ENCODE results near the gene SIKE1.

DNA sequence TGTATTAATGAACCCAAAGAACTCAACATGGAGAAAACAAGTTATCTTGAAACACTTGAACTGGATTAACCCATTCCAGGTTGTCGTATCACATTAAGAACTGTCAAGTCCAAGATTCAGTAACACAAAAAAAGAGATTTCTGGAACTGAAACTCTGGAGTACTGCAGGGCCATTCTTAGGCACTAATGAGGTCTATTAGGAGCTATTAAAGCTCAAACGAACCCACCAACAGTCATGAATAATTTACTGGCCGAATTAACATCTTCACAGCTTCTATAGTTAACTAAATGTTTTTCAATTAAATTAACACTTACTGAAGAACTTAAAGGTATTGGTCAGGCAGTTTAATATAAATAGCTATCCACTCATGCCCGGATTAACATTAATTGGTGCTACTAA, 27.3 kb downstream of the SIKE1 start:
- no peak for TF ChIP-seq CTCF (IDR thresholded peaks at IDR 0.05)
- TF ChIP-seq ZFX (IDR thresholded peaks at IDR 0.05; ENCODE audit: borderline replicate concordance): no peak

Data from 22Rv1 (cell line).